ENCODE results near the gene EME2.

The EME2 gene

DNA sequence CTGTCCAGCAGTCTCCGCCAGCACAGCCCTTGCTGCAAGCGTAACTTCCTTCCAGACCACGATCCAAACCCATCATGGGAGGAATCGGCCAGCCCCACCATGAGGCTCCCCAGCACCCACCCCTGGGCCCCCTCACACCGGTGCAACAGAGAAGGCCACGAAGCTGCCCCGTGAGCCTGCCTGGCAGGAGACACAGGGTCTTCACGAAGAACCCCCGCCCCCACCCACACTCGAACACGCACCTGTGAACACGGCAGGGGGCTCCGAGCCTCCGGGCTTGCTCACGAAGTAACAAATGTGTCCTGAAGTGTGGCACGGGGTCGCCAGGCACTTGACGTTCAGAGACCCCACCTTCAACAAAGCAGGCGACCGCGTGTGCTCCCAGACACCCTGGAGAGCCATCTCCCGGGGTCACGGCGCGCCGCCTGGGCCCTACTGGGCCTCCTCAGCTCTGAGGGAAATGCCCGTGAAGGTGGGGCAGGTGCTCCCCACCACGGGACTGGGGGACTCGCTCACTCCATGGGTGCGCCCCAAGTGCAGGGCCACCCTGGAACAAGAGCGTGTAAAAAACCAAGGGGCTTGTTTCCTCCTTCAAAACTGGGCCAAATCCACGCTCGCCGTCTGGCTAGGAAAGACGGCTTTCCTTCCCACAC, 46.4 kb downstream of the EME2 start:
- DNase-seq (ENCODE audit: low read depth) = no peak

DNA sequence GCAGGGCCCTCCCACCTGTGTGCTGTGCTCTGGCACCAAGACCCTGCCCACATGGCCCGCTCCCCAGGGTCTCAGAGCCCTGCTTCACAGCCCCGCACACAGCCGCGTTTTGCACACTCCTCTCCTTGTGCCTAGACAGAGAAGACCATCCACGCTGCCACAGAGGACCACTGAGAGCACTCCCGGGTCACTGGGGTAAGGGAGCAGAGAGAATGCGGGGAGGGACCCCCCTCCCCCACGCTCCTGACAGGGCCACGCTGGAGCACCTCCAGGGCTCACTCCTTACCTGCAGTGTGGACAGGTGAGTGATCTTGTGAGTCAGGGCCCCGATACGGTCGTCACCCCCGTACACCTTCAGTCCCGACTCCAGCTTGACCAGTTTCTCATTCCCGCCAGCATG, 47.0 kb downstream of the EME2 start:
- DNase-seq (ENCODE audit: low read depth) = no peak

DNA sequence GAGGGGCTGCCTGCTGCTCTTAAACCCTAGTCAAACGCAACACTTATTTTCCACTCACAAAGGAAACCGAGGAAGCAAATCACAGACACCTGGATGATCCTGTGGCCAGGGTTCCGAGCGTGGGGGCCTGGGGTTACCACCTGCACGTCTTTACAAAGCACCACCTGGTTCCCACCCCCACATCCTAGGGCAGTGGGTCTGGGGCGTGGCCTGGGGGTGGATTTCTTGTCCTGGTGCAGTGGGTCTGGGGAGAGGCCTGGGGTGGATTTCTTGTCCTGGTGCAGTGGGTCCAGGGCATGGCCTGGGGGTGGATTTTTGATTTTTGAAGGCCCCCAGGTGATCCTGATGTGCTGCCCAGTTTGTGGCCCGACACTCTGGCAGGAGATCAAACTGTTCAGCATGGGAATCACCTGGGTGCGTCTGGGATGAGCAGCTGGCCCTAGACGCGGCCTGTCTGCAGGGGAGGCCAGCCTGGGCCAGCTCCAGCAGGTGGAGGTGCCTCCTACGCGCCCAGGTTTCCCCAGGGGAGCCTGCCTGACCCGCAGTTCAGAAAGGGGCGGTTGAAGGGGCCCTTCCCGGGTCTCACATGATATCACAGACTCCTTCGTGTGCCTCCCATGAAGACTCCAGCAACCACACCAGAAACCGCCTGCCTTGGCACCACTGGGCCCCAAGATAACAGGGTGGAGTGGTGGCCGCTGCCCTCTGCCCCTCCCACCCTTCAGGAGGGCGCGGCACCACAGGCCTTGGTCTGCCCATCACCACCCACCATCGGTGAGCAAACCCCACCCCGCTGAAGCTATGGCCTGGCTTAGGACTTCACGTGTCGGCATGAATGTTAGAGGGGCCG, 47.7 kb downstream of the EME2 start:
- DNase-seq (ENCODE audit: low read depth) = no peak

DNA sequence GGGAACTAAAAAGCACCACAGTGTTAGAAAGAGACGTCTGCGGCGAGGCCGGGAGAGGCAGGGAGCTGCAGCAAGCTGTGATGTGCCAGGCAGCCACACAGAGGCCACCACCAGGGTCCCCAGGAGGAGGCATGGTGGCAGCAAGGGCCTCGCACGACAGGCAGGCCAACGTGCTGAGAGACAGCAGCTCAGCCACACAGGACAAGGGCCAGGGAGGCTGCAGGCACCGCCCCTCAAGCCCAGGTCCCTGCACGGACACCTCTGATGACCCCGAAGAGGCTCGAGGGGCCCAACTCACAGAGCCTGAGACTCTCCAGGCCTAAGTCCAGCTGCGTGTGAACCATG, 48.3 kb downstream of the EME2 start:
- no peak for DNase-seq (ENCODE audit: low read depth)

DNA sequence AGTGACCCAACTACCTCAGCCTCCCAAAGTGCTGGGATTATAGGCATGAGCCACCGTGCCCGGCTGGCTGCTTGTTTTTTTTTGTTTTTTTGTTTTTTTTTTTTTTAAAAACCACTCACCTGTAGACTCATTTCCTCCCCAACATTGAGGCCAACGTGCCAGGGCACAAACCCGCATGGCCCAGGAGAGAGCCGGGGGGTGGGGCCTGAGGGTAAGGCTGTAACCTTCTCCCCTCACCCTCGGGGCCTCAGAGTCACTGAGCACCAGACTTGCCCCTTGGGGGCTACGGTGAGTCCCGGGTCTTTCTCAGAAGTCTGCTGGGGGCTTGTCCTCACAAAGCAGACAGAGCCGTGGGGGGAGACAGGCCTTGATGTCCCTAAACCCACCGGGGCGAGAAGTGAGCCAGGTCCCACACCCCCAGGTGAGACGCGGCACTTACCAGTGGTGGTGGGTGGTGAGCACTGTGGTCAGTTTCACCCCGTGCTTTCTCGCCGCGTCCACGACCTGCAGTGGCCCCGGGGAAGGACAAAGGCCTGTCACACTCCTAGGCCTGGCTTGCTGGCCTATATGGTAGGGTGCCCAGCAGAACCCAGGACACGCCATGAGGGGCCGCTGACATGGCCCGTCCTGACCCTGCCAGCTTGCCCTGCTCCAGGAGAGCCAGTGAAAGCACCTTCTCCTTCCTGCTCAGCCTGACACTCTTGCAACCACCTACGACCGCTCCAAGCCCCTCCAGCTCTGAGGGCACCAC, 49.4 kb downstream of the EME2 start:
- DNase-seq (ENCODE audit: low read depth) = no peak

DNA sequence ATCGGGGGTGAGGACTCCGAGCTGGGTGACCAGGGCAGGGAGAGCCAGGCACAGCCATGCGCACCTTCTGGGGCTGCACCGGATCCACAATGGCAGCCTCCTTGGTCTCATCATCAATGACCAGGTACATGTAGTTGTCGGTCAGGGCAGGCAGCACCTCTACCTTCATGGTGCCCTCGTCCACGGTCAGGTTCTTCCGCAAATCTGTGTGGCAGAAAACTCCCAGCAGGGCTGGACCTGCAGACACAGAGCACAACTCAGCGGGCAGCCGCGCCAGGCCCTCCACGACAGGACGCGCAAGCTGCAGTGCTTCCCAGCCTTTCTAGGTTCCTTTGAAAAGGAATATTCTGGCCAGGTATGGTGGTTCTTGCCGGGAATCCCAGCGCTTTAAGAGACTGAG, 50.2 kb downstream of the EME2 start:
- DNase-seq (ENCODE audit: low read depth) = no peak

DNA sequence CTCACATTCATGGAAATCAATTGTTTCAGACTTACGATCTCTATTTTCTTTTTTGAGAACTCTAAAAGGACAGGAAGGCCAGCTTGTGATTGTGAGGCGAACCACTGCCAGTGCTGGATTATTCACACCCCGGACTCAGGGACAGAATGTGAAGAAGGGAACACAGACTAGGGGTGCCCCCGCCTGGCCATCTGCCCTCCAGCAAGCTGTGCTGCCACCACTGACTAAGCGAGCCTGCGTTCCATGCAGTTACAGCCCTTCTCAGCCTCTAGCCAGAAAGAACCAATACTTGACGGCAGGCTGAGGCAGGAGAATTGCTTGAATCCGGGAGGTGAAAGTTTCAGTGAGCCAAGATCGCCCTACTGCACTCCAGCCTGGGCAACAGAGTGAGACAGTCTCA, 51.2 kb downstream of the EME2 start:
- peak; percentile 19 for DNase-seq (ENCODE audit: low read depth)

DNA sequence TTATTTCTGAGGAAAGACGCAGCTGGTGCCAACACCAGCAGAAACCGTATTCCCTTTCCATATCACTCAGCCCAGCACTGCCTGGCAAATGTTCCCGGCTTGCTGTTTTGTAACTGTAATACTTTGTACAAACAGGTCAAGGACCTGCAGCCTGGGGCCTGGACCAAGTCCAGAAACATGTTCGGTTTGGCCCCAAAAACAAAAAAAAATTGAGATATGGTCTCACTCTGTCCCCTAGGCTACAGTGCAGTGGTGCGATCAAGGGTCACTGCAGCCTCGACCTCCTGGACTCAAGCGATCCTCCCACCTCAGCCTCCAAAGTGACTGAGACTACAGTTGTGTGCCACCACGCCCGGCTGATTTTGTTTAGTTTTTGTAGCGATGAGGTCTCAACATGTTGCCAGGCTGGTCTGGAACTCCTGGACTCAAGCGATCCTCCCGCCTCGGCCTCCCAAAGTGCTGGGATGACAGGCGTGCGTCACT, 52.8 kb downstream of the EME2 start:
- DNase-seq (ENCODE audit: low read depth) = no peak
